ENCODE data around the gene CD40LG. TPM values are rescaled to one million over a fixed set of nuclear protein-coding genes. Genes with fewer than 3 reads are reported as not detected.

Gene CD40LG
- total RNA-seq, 4 donors from 2014 or later, result not detected

GRCh38 chrX:136674270-136674985 lies 26.5 kb downstream of the CD40LG start:
- H3K9me3 ChIP-seq, result no peaks in the 10 kb centered on the region
- intact Hi-C loops (cut with DNase I), result no loop called here
- DNase-seq, result no peak
- H3K27me3 ChIP-seq, result no peaks in the 10 kb centered on the region
- WGBS, 2 donors, result 71 to 72% methylated on average over 5 of the region's 5 CpGs
- no peak for TF ChIP-seq POLR2A (IDR thresholded peaks at IDR 0.05)
- no peak for TF ChIP-seq CTCF (IDR thresholded peaks at IDR 0.05)
- H3K36me3 ChIP-seq, result no peaks in the 10 kb centered on the region
- no peak overlapping the region for H3K27ac ChIP-seq
- no peaks in the 10 kb centered on the region for H3K4me1 ChIP-seq
- no peak overlapping the region for H3K4me3 ChIP-seq (replicated peaks in 1 of 3)

GRCh38 chrX:136679531-136679930 lies 31.6 kb downstream of the CD40LG start:
- no peak for TF ChIP-seq POLR2A (IDR thresholded peaks at IDR 0.05)
- no peak for TF ChIP-seq CTCF (IDR thresholded peaks at IDR 0.05)
- Histone ChIP-seq H3K27ac (no peak overlapping the region), H3K36me3 (no peaks in the 10 kb centered on the region), H3K4me1 (no peaks in the 10 kb centered on the region), H3K27me3 (no peaks in the 10 kb centered on the region), H3K9me3 (no peaks in the 10 kb centered on the region), H3K4me3 (replicated peaks in 1 of 3) (no peak overlapping the region)
- no peak for DNase-seq
- intact Hi-C loops (cut with DNase I), result no loop called here
- 39 to 63% methylated on average over 3 to 6 of the region's 6 CpGs for WGBS, 2 donors

- H3K27me3 ChIP-seq, result no peaks in the 10 kb centered on the region
- H3K36me3 ChIP-seq, result no peaks in the 10 kb centered on the region
- 92 to 95% methylated on average over 5 of the region's 5 CpGs for WGBS, 2 donors
- no peak for DNase-seq
- H3K27ac ChIP-seq, result no peak overlapping the region
- no peak overlapping the region for H3K4me3 ChIP-seq (replicated peaks in 1 of 3)
- no peaks in the 10 kb centered on the region for H3K9me3 ChIP-seq
- no peak for TF ChIP-seq POLR2A (IDR thresholded peaks at IDR 0.05)
- TF ChIP-seq CTCF (IDR thresholded peaks at IDR 0.05), result no peak
- intact Hi-C loops (cut with DNase I), result no loop called here
- no peaks in the 10 kb centered on the region for H3K4me1 ChIP-seq
These were observed 36.2 kb downstream of the CD40LG start for GRCh38 chrX:136684120-136684519.

- H3K27me3 ChIP-seq, result no peaks in the 10 kb centered on the region
- no peak overlapping the region for H3K27ac ChIP-seq
- TF ChIP-seq CTCF (IDR thresholded peaks at IDR 0.05) (no peak), POLR2A (IDR thresholded peaks at IDR 0.05) (no peak)
- no peak overlapping the region for H3K4me3 ChIP-seq (replicated peaks in 1 of 3)
- no peaks in the 10 kb centered on the region for H3K36me3 ChIP-seq
- no peaks in the 10 kb centered on the region for H3K4me1 ChIP-seq
- no peaks in the 10 kb centered on the region for H3K9me3 ChIP-seq
- no peak for DNase-seq
- intact Hi-C loops (cut with DNase I), result no loop called here
- WGBS, 2 donors, result 82 to 94% methylated on average over 1 of the region's 1 CpG
These were observed 39.5 kb downstream of the CD40LG start for GRCh38 chrX:136687457-136687856.

GRCh38 chrX:136689436-136689835 lies 41.5 kb downstream of the CD40LG start:
- 70 to 73% methylated on average over 5 to 6 of the region's 6 CpGs for WGBS, 2 donors
- Histone ChIP-seq H3K9me3 (no peaks in the 10 kb centered on the region), H3K4me3 (replicated peaks in 1 of 3) (no peak overlapping the region), H3K27ac (no peak overlapping the region), H3K36me3 (no peaks in the 10 kb centered on the region), H3K27me3 (no peaks in the 10 kb centered on the region), H3K4me1 (no peaks in the 10 kb centered on the region)
- intact Hi-C loops (cut with DNase I), result no loop called here
- TF ChIP-seq CTCF (IDR thresholded peaks at IDR 0.05), result no peak
- no peak for TF ChIP-seq POLR2A (IDR thresholded peaks at IDR 0.05)
- DNase-seq, result no peak
